GM18526 (cell line): ENCODE measurements around the gene B4GALT2.

Source experiments
- POLR2A ChIP-seq: IDR thresholded peaks from 3 replicates; pipeline ENCODE4 v1.6.1; 2011; ENCODE audit not compliant: insufficient read length; ENCODE audit errors: extremely low read depth

The B4GALT2 gene

DNA sequence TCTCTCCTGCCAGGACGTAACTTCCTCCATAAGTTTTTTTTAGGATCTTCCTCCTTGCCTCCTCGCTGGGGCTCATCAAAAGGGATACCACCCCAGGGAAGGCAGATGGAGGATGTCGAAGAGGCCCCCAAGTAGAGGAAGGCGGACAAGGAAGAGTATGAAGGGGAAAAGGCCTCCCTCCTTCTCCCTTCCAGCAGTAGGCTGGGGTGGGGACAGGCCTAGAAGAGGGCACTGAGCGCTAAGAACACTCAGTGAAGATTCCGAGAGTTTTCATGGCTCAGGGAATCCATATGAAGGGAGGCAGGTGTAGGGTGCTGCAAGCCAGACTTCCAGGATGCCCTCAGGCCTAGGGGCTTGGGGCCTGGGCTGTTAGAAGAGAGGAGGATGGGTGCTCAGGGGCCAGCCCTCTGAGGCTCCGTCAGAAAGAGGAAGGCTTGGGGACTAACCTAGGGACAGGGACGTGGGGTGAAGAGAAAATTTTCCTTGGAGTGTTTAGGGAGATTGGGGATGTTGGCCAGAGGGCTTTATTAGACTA, 54.1 kb downstream of the B4GALT2 start:
- no peak for TF ChIP-seq POLR2A

DNA sequence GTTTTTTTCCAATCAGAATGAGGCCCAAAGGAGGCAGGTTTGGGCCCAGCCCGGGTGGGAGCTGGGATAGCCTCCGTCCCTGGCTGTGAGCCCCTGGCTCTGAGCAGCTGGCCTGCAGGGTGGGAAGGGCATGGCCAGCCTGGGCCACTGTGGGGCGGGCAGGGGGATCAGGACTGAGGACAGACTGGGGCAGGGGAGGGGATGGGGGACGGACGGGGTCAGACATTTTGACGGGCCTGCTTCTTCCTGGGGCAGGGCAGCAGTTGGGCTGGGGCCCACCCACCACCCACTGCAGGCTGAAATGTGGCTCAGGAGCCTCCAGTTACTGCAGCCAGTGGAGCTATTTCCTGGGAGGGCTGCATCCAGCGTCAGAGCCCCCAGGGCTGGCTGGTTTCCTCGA, 54.7 kb downstream of the B4GALT2 start:
- TF ChIP-seq POLR2A = no peak

DNA sequence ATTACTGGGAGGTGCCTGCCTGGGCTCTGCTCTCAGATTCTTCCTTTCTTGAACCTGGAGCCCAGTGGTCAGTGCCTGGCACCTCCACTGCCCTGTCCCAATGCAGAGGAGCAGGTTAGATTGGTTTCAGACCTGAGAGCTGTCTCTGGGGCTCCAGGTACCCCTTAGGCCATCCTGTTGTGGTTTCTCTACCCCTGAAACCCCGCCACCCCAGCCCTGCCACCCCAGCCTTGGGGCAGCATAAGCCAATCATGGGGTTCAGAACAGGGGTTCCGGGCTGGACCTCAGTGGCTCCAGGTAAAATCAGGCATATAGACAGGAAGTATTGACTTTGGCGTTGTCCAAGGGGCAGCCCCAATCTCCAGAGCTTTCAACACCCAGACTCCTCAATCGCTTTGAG, 55.4 kb downstream of the B4GALT2 start:
- no peak for TF ChIP-seq POLR2A

DNA sequence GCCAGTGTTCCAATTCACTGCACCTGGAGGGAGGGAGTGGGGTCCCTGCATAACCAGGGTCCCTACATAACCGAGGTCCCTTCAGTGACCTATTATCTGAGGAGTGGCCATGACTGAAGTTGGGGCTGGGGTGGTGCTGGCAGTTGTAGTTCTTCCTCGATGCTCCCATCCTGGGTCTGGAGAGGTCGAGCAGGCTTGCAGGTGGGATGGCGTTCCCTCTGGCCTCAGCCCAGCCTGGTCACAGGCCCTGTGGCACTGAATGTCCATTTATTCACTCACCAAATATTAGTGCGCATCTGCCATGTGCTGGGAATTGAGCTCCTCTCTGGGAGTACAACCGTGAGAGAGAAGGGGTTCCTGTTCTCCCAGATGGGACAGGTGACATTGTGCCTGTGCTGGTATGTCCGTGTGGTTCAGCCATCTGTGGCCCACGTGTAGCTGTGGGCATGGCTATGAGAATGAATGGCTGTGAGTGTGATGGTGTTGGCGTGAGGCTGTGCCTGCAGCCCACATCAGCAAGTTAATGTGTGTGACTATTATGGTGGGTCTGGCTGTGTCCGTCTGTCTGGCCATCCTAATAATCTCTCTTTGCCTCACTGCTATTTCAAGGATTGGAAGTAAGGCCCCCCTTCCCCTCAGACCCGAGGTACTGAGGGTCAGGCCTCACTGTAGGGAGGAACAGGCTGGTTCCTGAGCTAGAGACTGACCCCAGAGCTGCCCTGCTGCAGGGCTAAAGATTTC, 56.1 kb downstream of the B4GALT2 start:
- TF ChIP-seq POLR2A = no peak

DNA sequence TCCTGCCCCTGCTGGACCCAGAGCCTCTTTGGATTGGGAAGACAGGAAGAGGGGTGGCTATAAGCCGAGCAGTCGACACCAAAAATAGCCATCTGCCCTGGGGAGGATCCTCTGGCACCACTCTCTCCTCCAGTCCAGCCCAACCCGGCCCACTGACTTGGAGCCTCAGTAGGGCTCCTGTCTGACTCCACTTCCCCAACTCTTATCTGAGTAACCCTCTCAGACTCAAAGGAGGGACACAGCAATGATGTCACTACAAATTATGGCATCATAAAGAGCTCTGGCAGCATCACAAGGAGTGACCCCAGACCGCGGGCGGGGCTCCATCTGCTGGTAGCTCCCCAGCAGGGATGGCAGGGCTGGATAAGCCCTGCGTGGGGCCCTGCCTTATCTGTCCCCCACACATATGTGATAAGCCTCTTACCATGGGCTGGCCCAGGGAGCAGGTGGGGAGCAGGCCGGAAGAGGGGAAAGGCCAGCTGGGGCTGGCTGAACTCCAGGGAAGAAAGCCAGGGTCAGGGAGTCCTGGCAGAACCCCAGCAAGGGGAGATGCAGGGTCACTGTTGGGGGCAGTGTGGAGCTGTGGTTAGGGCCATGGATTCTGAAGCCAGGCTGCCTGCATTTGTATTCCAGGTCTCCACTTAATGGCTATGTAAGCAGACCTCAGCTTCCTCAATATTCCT, 56.9 kb downstream of the B4GALT2 start:
- no peak for TF ChIP-seq POLR2A

DNA sequence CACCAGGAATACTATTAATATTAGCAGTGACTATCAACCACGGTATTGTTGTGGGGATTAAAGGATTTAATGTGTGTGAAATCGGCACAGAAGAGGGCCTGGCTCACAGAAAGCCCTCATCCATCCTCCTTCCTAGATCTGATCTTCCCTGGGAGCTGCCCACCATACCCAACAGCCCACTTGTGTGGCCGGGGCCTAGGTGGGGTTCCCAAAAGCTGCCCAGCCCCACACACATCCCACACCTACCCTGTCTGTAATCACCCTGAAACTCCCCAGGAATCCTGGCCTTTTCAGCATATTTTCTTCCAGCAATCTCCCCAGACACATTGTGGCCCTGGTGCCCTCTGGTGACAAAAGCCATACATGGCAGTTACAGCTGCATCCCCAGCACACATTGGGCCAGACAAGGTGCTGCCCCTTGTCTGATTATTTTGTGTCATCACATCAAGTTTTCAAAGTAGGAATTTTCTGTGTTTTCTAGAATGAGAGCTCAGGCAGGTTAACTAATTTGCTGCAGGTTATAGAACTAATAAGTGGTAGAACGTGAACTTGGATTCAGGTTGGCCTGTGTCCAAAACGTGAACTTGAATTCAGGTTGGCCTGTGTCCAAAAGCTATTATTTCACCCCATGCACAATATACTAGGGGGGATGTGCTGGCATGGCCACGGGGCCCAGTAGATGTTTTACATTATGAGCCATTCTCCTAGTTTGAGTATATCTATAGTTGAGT, 57.6 kb downstream of the B4GALT2 start:
- no peak for TF ChIP-seq POLR2A

DNA sequence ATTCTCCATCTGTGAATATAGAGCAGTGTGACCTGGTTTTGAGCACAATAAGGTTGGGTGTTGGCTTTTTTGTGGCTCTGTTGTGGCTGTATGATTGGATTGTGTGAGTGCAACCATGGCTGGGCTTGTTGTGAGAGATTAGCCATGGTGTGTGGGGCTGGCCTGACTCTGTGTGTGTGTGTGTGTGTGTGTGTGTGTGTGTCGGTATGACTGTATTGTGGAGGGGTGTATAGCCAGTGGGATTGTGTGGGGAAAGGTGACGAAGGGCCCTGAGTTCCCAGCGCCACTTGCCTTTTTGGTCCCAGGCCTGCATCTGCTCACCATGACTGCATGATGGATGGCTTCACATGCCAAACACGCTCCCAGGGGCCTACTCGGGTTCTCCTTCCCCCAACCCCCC, 58.1 kb downstream of the B4GALT2 start:
- no peak for TF ChIP-seq POLR2A

DNA sequence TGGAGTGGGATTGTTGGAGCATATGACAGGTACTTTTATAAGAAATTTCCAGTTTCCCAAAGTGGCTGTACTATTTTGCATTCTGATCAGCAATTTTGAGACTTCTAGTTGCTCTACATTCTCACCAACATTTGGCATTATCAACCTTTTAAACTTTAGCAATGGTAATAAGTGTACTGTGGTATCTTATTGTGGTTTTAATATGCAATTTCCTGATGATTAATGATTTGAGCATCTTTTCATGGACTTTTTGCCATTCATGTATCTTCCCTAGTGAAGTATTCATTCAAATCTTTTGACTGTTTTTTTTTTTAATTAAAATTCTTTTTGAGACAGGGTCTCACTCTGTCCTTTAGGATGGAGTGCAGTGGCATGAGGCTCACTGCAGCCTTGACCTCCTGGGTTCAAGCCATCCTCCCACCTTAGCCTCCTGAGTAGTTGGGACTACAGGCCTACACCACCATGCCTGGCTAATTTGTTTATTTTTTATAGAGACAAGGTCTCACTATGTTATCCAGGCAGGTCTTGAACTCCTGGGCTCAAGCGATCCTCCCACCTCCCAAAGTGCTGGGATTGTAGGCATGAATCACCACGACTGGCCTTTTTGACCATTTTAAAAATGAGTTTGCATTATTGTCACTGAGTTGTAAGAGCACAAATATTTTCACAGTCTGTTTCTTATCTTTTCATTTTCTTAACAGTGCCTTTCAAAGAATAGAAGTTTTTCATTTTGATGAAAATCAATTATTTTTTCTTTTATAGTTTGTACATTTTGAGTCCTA, 60.1 kb downstream of the B4GALT2 start:
- TF ChIP-seq POLR2A = no peak

DNA sequence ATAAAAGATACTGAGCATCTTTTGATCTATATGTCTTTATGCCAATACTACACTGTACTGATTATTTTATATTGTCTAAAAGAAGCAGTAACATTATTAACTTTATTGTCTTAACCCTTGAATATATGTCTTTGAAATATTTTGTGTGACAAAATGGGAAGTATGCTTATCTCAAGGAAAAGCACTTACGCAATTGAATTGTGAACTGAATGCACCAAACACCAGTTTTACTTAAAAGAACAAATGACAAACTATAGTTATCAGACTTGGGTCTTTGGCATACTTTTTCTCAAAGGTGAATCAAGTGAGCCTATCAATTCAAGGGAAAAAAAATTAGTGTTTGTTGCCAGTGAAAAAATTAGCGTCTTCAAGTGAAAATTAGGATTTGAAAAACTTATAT, 61.4 kb downstream of the B4GALT2 start:
- TF ChIP-seq POLR2A = no peak
